ENCODE measurements around the gene HP1BP3. TPM values are rescaled to one million over a fixed set of nuclear protein-coding genes. Genes with fewer than 3 reads are reported as not detected.
A peak's percentile ranks its signal among the peaks of the same experiment; 100 is the strongest.
"Not testable (repeated sequence)": the region's sequence is repeated elsewhere in the genome, so short reads cannot be mapped to it uniquely, and the experiment has no call there.

HP1BP3 gene
- total and polyA plus RNA-seq, 5 donors, result 58.1 to 147 (median 140) TPM

DNA sequence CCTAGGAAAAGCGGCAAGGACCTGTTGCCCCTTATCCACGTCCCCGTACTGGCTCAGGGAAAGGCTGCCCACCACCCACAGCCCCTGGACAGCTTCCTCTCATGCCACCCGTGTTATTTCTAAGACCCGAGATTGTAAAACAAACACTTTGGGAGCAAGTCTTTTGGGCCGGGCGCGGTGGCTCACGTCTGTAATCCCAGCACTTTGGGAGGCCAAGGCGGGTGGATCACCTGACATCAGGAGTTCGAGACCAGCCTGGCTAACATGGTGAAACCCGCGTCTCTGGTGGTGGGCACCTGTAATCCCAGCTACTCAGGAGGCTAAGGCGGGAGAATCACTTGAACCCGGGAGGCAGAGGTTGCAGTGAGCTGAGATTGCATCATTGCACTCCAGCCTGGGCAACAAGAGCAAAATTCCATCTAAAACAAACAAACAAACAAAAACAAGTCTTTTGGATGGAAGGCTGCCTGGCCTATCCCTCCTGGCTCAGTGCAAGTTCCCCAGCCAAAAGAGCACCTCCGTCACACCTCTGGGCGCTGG, 68.7 kb downstream of the HP1BP3 start:
- peak overlapping the region; percentile 55 for H3K4me3 ChIP-seq (ENCODE audit: low read length)
- H3K9me3 ChIP-seq (ENCODE audit: control insufficient read depth, low read length); H3K27me3 ChIP-seq (ENCODE audit: control insufficient read depth, insufficient read depth); intact Hi-C loops (cut with DNase I); H3K4me1 ChIP-seq (ENCODE audit: control insufficient read depth, insufficient read depth, low read length); ATAC-seq; H3K27ac ChIP-seq (ENCODE audit: low read length); DNase-seq: not testable (repeated sequence)
- 65% methylated on average over 17 of the region's 17 CpGs for WGBS

DNA sequence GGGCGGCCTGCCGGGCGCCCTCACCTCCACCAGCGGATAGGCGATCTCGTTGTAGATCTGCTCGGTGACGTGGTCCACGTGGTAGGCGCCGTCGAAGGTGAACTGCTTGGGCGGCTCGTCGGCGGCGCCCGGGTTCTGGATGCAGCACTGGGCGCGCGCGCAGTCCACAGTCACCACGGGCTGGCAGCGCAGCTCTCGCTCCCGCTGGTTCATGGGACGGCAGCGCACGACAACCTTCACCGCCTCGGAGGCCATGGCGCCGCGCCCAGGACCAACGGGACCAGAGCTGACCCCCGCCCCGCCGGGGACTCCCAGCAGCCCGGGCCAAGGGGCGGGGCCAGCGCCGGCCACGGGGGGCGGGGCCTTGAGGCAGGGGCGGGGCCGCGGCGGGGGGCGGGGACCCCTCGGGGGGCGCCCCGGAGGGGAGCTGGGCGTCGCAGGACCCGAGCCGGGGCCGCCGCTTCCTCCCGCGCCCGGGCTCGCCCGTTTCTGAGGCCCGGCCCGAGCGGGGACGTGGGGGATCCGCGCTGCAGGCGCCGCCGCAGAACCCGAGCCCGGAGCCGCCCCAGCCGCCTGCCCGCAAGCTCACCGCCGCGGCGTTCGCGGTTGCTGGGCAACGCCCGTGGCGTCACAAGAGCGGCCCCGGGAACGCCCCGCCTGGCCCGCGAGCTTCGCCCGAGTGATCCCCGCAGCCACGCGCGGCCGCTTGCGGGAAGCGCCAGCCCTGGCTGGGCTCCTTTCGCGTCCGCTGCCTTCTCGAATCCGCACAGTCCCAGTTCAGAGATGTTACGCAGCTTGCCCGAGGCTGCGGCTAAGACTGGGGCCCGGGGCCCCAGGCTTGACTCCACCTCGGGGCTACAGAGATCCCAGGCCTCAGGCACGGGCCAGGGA, 69.4 kb downstream of the HP1BP3 start, which contains the start of gene KIF17:
Gene KIF17 (minus strand): TSS at position 556 of the 891 bp plus-strand sequence. CDS start 301 bp downstream, at position 255.
- H3K4me3 ChIP-seq (ENCODE audit: low read length), result peak within 1 kb of the TSS; percentile 55
- H3K9me3 ChIP-seq (ENCODE audit: control insufficient read depth, low read length), result no peaks in the 10 kb centered on the region
- H3K4me1 ChIP-seq (ENCODE audit: control insufficient read depth, insufficient read depth, low read length), result no peaks in the 10 kb centered on the region
- 2% methylated on average over 112 of the region's 112 CpGs for WGBS
- DNase-seq (peak; percentile 86 to 94 (median 93)), ATAC-seq (peak; percentile 86 to 88)
- H3K27me3 ChIP-seq (ENCODE audit: control insufficient read depth, insufficient read depth), result no peaks in the 10 kb centered on the region
- no peak within 1 kb of the TSS for H3K27ac ChIP-seq (ENCODE audit: low read length)
- intact Hi-C loops (cut with DNase I), result no loop called here

DNA sequence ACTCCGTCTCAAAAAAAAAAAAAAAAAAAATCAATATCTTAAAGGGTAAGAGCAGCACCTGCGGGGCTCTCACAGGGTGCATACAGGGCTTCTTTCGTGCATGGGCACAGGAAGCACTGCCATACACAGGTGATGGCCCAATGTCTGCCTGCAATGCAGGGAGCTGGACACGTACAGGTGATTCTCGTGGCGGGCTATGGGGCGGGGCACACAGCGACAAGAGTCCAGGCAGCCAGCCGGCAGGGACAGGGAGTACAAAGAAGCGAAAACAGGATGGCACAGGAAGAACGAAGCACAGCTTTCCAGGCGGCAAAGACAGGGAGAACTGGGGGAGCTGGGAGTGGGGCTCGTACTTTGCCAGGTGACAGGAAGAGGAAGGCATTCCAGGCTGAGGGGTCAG, 70.9 kb downstream of the HP1BP3 start:
- DNase-seq (peak in 1 of 3 donors; percentile 51), ATAC-seq (no peak)
- no peaks in the 10 kb centered on the region for H3K4me1 ChIP-seq (ENCODE audit: control insufficient read depth, insufficient read depth, low read length)
- H3K4me3 ChIP-seq (ENCODE audit: low read length), result no peak overlapping the region
- H3K27ac ChIP-seq (ENCODE audit: low read length), result no peak overlapping the region
- H3K9me3 ChIP-seq (ENCODE audit: control insufficient read depth, low read length), result no peaks in the 10 kb centered on the region
- WGBS, result 88% methylated on average over 13 of the region's 13 CpGs
- intact Hi-C loops (cut with DNase I), result no loop called here
- H3K27me3 ChIP-seq (ENCODE audit: control insufficient read depth, insufficient read depth), result no peaks in the 10 kb centered on the region

DNA sequence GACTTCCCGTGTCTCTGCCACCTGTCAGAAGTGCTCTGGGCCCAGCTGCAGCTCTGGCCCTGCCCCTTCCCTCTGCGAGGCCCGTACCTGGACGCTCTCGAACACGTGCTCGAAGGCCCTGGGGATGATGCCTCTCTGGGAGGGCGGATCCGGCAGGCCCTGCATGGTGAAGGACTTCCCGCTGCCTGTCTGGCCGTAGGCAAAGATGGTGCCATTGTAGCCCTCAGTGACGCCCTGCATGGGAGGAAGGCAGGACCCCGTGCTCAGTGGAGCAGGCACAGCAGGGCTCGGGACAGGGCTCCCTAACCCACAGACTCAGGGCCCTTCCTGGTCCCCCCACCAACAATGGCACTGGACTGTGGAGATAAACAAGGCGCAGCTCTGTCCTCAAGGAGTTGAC, 71.7 kb downstream of the HP1BP3 start:
- intact Hi-C loops (cut with DNase I), result no loop called here
- no peaks in the 10 kb centered on the region for H3K27me3 ChIP-seq (ENCODE audit: control insufficient read depth, insufficient read depth)

DNA sequence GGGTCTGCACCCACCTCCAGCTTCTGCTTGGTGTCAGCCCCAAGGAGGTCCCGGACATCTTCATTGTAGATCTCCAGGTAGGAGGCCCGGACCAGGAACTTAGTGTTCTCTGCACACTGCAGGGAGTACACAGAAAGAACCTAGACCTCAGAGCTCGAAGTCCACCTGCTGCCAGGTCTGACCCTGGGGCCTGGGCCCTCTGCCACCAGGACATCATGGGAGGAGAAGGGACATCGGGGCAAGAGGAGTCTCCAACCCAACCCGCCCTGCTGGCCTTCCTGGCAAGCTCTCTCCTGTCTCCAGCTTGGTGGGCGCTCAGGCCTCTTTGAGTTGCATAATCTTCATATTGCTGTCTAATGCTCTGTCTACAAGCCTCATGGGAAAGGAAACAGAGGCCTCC, 73.7 kb downstream of the HP1BP3 start:
- 92% methylated on average over 6 of the region's 6 CpGs for WGBS
- no peaks in the 10 kb centered on the region for H3K9me3 ChIP-seq (ENCODE audit: control insufficient read depth, low read length)
- H3K4me1 ChIP-seq (ENCODE audit: control insufficient read depth, insufficient read depth, low read length), result no peaks in the 10 kb centered on the region
- intact Hi-C loops (cut with DNase I), result no loop called here
- ATAC-seq (no peak), DNase-seq (no peak)
- H3K27me3 ChIP-seq (ENCODE audit: control insufficient read depth, insufficient read depth), result no peaks in the 10 kb centered on the region
- H3K27ac ChIP-seq (ENCODE audit: low read length), result no peak overlapping the region
- H3K4me3 ChIP-seq (ENCODE audit: low read length), result no peak overlapping the region

More for the DNA sequence above, 71.7 kb downstream of the HP1BP3 start:
- ATAC-seq, result no peak
- no peaks in the 10 kb centered on the region for H3K4me1 ChIP-seq (ENCODE audit: control insufficient read depth, insufficient read depth, low read length)
- WGBS, result 90% methylated on average over 15 of the region's 15 CpGs
- H3K9me3 ChIP-seq (ENCODE audit: control insufficient read depth, low read length), result no peaks in the 10 kb centered on the region
- no peak overlapping the region for H3K27ac ChIP-seq (ENCODE audit: low read length)
- H3K4me3 ChIP-seq (ENCODE audit: low read length), result no peak overlapping the region
- DNase-seq, result no peak

DNA sequence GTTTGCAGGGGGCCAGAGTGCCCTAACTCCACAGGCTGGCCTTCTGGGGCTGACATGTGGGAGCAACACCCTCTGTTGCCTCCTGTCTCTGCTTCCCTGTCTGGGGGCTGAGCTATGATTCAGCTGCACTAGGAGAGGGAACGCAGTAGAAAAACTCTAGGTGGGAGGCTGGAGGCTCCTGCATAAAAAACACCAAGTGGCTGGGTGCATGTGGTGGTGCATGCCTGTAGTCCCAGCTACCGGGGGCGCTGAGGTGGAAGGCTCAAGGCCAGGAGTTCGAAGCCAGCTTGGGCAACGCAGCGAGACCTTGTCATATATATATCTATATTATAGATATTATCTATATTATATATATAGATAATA, 74.9 kb downstream of the HP1BP3 start:
- no peak overlapping the region for H3K4me3 ChIP-seq (ENCODE audit: low read length)
- ATAC-seq (no peak), DNase-seq (peak in 1 of 3 donors; percentile 31)
- no peaks in the 10 kb centered on the region for H3K9me3 ChIP-seq (ENCODE audit: control insufficient read depth, low read length)
- H3K27me3 ChIP-seq (ENCODE audit: control insufficient read depth, insufficient read depth), result no peaks in the 10 kb centered on the region
- no peaks in the 10 kb centered on the region for H3K4me1 ChIP-seq (ENCODE audit: control insufficient read depth, insufficient read depth, low read length)
- intact Hi-C loops (cut with DNase I), result no loop called here
- no peak overlapping the region for H3K27ac ChIP-seq (ENCODE audit: low read length)
- WGBS, result 84% methylated on average over 6 of the region's 6 CpGs

DNA sequence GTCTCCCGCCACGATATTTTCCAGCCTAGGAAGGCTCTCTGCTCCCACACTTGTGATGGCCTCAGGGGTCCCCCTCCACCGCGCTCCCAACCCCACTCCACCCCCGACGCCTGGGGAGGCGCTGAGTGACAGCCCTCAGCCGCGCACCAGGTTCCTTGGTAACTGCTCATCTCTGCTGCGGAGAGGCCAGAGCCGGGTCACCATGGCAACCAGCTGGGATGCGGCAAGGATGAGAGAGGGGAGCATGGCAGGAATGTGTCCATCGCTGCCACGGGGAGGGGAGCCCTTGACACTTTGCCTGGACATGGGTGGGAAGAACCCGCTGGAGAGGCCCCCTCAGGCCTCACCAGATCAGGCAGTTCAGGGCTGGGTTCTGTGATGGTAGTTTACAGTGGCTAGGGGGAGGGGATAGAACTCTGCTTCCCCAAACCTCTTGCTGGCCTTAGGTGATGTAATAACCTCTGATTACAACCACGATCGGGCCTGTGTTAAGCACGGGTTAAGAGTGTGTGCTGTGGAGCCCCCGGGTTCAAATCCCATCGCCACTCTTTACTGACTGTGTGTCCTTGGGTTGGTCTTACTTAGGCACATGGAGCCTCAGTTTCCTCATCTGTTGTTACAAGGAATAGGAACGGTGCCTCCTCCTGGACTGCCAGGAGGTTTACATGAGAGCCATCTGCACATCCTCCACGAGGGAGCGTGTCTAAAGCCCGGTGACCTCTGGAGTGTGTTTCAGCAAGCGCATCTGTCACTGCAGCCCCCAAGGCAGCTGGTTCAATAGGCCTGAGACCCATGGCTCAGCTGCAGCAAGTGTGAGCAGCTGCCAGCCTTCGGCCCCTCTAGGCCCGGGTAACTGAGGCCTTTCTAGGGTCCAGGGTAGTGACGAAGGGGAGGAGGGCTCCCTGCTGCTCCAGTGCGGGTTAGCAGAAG, 75.6 kb downstream of the HP1BP3 start:
- 73% methylated on average over 29 of the region's 29 CpGs for WGBS
- Histone ChIP-seq H3K4me1 (ENCODE audit: control insufficient read depth, insufficient read depth, low read length) (no peaks in the 10 kb centered on the region), H3K27ac (ENCODE audit: low read length) (no peak overlapping the region), H3K4me3 (ENCODE audit: low read length) (no peak overlapping the region), H3K27me3 (ENCODE audit: control insufficient read depth, insufficient read depth) (no peaks in the 10 kb centered on the region), H3K9me3 (ENCODE audit: control insufficient read depth, low read length) (no peaks in the 10 kb centered on the region)
- intact Hi-C loops (cut with DNase I), result no loop called here
- DNase-seq, result peak in 2 of 3 donors; percentile 33 to 58
- ATAC-seq, result no peak

DNA sequence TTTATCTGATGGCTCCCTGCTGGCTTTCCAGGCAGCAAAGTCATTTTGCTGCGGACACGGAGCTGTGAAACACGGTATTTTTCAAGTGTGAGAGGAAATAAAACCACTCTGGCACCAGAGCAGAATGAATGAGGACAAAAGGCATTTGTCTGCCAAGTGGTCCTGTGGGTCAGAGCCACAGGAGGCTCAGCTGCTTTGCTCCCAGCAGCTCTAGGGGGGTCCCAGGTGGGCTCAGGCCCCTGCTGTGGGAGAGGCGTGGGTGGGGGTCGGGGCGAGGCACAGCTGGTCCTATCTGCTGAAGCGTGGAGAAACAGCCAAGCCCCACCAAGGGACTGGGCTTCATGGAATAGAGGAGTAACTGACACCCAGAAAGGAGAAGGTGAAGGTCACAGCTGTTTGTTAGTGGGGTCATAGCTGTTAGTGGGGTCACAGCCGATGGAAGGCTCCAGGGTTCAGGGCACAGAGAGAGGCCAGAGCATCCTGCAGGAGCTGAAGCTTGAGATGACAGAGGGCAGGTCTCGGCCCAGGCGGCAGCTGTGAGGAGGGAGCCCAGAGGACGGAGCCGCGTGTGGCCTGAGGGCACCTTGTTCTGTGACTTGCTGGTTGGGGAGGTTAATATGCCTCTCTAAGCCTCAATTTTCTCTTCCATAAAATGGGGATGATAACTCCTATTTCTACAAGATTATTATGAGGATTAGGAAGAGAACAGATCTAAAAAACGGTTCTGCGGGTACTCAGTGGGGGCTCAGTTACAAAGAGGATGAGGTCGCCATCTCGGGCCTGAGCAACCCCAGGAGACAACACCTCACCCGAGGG, 76.4 kb downstream of the HP1BP3 start:
- no peaks in the 10 kb centered on the region for H3K4me1 ChIP-seq (ENCODE audit: control insufficient read depth, insufficient read depth, low read length)
- no peaks in the 10 kb centered on the region for H3K9me3 ChIP-seq (ENCODE audit: control insufficient read depth, low read length)
- H3K27me3 ChIP-seq (ENCODE audit: control insufficient read depth, insufficient read depth), result no peaks in the 10 kb centered on the region
- no peak for ATAC-seq
- H3K27ac ChIP-seq (ENCODE audit: low read length), result no peak overlapping the region
- intact Hi-C loops (cut with DNase I), result no loop called here
- H3K4me3 ChIP-seq (ENCODE audit: low read length), result no peak overlapping the region
- 63% methylated on average over 18 of the region's 18 CpGs for WGBS
- DNase-seq, result peak in 1 of 3 donors; percentile 41

DNA sequence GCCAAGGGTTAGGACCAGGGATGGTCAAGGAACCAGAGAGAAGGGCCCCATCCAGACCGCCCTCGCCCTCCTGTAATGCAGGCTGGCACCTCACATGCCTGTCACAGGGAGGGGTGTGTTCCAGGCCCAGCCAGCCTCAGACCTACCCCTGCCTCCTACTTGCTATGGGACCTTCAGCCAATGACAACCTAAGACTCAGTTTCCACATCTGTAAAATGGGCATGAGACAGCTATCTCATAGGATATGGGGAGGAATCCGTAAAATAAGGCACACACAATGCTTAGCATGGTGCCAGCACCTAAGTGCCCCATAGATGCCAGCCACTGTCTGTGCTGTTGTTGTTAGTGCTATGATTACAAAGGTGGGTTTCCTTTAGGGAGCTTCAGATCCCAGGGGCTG, 77.2 kb downstream of the HP1BP3 start:
- no peaks in the 10 kb centered on the region for H3K9me3 ChIP-seq (ENCODE audit: control insufficient read depth, low read length)
- WGBS, result 94% methylated on average over 3 of the region's 3 CpGs
- no peaks in the 10 kb centered on the region for H3K27me3 ChIP-seq (ENCODE audit: control insufficient read depth, insufficient read depth)
- ATAC-seq, result no peak
- intact Hi-C loops (cut with DNase I), result no loop called here
- no peak for DNase-seq
- H3K4me1 ChIP-seq (ENCODE audit: control insufficient read depth, insufficient read depth, low read length), result no peaks in the 10 kb centered on the region
- H3K4me3 ChIP-seq (ENCODE audit: low read length), result no peak overlapping the region
- no peak overlapping the region for H3K27ac ChIP-seq (ENCODE audit: low read length)

DNA sequence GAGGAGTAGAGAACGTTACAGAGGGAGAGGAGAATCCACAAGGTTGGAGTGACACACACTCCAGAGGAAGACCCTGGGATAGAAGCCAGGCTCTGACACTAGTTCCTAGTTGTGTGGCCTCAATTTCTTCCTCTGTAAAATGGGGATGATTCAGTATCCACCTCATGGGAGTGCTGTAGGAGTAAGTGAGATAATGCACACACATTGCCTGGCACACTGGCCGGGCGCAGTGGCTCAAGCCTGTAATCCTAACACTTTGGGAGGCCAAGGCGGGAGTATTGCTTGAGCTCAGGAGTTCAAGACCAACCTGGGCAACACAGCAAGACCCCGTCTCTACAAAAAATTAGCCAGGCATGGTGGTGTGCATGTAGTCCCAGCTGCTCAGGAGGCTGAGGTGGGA, 78.2 kb downstream of the HP1BP3 start:
- no peaks in the 10 kb centered on the region for H3K27me3 ChIP-seq (ENCODE audit: control insufficient read depth, insufficient read depth)
- DNase-seq, result no peak
- no peaks in the 10 kb centered on the region for H3K9me3 ChIP-seq (ENCODE audit: control insufficient read depth, low read length)

More for the DNA sequence above, 78.2 kb downstream of the HP1BP3 start:
- Histone ChIP-seq H3K4me1 (ENCODE audit: control insufficient read depth, insufficient read depth, low read length) (no peaks in the 10 kb centered on the region), H3K4me3 (ENCODE audit: low read length) (no peak overlapping the region), H3K27ac (ENCODE audit: low read length) (no peak overlapping the region)
- 75% methylated on average over 5 of the region's 5 CpGs for WGBS
- no peak for ATAC-seq
- intact Hi-C loops (cut with DNase I), result no loop called here
